Fibroblast of peridontal ligament (primary cell): ENCODE data around the gene NIPA2.

Experiments
- DNase-seq: peaks from one replicate; pipeline ENCODE4 v3.0.0-alpha.2; 2010; ENCODE audit errors: extremely low read depth

Gene NIPA2

DNA sequence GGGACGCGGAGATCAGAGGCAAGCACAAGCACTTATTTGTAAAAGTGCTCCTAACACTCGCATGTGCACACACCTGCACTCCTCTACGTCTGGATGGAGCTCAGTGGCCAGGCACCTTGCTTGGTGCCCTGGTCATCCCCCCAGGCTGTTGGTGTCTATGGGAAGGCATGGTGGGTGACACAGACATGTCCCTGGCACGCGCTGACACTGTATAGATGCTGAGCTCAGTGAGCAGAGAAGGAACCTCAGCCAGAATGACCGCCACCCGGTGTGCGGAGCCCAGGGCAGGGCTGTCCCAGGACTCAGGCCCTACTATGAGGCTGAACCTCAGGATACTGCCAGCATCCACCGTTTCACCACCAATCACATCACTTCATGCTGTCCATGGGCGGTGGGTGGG, 64.5 kb downstream of the NIPA2 start:
- no peak for DNase-seq

DNA sequence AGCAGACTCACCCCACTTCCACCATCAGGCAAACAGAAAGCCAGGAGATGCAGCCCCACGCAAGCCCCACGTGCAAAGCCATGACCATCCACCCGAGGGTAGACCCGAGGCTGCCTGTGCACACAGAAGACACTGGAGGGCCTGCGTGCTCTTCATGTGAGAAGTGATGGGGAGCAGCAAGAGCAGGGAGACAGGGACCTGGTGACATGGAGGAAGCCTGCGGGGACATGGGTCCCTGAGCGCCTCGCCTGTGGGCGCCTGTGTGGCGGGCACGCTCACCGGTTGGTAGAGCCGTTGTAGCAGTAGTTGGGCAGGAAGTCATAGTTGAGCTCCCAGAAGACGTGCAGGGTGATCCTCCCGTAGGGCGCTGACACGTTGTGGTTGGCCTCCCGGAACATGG, 65.0 kb downstream of the NIPA2 start:
- no peak for DNase-seq

DNA sequence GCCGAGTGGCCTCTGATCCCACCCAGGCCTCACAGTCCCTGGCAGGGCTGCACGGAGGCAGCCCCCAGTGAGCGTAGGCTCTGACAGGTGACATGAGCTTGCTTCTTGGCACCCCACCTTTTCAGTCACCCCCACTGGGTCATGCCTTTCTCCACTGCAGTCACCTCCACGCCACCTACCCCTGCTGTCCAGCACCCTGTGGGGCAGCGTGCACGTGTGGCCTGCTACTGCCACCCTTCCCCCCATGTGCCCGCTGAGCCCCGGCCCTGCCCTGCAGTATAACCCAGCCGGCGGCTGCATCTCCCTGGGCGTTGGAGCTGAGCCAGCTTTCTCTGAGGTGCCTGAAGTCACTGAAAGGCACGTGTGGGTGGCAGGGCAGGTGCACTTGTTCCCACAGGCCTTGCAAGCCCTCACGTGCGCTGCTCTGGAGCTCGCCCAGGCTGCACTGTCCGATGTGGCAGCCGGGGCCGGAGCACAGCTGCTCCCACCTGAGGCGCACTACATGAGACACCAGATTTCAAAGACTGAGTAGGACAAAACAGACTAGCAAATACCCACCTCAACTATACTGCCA, 65.6 kb downstream of the NIPA2 start:
- DNase-seq, result no peak

DNA sequence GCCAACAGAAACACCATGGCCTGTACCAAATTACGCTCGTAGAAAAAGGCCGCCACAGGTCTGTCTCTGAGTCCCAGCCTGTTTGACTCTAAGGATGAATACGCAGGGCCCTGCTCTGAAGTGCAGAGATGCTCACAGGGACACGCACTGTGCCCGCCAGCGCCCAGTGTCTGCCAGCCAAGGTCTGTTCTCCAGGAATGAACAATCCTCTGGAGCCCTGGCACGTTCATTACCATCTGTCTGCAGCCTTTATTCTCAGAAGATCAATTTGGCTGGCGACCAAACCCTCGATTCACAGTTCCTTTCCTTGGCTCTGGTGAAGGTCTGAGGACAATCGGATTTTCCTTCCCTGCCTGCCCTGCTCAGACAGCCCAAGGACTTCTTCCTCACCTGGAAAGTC, 66.3 kb downstream of the NIPA2 start:
- no peak for DNase-seq

DNA sequence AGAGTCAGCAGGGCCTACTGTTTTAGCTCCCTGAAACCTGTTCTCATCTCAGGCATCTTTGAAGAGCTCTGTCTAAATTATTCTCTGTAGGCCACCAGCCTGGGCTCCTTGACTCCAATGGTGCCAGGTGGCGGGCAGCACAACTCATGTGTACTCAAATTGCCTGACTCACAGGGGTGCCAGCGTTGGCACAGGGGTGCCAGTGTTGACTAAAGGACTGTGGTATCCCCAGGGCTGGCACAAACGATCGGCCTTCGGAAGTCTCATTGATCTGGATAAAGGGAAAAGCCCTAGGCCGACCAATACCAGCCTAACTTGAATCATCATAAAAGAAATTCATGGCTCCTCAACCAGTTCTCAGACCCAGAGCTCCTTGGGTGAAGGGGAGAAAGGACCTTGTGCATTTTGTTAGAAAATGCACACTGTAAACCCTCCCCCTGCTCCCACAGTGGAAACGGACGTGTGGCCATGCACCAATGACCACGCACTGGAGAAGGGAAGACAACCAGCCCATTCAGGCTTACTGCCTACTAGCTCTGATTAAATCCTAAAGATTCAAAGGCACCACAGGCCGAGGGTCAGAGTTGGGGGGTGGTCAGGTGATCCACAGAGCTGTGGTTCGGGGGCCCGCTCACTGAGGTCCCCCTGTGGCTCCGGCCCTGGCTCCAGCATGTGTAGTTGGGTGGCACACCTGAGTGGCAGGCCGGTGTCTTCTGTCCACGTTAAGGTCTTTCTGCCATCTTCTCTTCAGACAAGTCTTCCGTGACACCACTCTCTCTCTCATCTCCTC, 68.9 kb downstream of the NIPA2 start:
- no peak for DNase-seq

DNA sequence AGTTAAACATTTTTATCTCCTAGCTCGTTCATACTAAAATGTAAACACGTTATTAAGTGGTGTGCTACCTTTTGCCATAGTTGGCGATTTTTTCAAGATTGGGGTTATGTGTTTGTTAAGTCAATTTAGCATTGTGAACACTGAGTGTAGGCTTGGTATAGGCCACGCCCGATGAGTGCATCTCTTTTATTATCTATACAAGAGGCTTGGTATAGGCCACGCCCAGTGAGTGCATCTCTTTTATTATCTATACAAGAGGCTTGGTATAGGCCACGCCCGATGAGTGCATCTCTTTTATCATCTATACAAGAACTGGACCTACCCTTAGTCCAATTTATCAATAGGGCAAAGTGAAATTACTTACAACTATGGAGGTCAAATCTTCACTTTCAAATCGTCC, 70.4 kb downstream of the NIPA2 start:
- no peak for DNase-seq

DNA sequence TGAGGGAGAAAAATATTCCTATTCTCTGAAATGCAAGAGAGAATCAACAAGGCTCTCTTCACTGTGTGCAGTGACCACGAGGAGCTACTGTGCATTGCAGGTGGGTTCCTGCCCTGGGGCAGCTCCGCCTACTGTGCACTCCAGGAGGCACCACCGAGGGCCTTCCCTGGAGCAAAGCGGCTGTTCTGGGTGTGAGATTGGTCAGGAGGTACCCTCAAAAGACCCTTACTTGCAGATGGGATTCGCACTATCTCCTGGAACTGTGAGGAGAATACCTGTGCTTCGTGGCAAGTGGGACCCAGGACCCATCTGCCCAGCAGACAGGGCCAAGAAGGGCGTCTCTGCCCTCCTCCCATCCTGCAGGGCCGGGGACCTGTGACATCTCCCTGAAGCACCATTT, 72.8 kb downstream of the NIPA2 start:
- DNase-seq, result no peak

DNA sequence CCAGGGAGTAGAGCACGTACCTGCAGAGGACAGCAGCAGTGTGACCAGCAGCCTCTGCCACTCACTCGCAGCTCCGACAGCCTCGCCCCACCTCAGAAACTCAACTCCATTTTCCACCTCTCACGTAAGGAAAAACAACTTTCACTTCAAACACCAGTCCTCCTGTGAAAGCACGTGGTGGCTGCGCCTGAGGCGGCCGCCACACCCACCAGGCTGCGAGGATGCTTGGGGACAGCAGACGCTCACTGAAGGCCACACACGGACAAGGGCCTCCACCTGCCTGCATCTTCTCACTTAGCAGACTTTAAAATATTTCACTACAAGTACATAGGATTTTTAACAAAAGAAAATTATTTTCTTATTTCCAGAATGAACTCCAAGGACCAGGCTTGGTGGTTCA, 73.8 kb downstream of the NIPA2 start:
- no peak for DNase-seq

DNA sequence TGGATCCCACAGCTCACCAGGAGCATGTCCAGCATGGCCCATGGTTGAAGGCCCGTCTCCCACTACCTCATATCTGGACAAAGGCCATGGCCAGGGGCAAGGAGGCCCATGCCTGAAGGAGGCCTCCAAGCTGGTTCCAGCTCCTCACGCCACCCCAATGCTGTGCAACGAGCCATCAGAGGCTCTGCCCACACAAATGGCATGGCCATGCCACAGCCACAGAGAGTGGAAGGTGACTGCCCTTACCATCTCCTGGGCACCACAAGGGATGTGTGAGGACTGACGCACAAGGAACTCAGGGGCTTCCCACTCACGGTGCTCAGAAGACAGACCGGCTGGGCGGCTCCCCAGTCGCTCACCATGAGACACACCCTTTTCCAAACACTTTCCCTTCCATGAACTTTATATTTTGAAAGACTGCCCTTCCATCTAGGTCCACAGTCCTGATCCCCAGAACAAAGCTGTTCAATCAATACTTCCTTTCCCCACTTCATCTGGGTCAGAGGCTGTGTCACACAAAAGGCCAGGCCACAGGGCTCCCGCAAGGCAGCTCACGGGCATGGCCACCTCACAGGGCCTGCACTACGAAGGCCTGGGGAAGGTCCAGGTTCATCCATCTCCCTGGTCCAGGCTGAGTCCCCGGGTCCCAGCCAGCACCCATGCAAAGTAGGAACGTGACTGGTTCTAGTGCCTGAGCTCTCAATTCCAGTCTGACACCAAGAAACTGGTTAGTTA, 75.3 kb downstream of the NIPA2 start:
- no peak for DNase-seq

DNA sequence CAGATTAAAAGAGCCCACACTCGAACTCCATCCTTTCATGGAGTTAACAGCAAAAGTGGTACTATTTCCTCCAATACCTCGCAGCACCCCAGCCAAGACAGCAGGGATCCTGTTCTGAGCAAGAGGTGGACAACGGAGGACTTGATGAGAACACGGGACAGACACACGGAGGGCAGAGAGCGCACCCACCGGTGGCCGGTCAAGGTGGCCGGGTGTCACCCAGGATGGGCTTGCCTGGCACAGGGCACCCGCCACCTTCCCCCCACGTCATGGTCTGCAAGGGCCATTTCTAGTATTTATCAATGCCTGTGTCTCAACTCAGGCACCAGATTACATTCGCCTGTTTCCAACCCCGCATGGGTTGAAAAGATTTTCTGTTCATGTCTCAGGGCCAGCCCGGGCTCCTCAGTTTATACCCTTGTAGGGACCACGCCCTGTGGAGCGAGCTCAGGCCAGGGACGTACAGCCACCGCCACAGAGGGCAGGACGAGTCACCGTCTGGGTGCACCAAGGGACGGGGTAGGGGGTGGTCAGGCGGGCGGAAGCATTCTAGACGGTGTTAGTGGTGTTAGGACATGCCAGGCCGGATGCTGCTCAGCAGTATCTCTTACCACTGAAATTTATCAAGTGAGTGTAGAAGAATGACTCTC, 77.5 kb downstream of the NIPA2 start:
- DNase-seq, result no peak

DNA sequence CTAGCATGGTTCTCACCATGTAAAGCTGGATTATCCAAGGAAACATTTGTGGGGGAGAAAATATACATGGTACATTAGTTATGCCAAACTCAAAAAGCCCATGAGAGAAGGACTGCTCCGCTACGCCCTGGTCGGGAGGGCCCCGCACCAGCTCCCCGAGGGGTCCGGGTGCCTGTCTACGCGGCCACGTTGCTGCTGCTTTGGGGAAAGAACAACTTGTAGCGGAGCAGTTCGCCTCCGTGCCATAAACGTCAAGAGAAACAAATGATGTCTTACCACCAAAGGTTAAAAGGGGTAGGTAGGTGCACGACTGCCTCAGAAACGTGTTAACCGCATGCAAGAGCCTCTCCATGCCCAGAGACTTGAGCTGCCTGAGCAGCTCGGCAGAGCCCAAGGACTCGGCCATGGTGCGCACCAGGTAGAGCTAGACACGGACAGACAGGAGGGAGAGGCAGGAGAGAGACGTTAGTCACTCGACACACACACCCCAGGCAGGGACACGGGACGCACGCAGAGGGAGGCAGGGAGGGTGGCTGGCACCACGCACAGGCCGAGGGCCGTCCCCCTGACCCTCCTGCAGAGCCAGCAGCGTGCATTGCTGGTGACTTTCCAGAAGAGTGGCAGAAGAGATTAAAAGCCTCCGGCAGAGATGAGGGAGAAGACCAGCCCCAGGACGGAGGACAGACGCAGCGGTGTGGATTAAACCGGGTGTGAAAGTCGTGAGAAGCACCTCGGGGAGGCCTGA, 78.3 kb downstream of the NIPA2 start:
- no peak for DNase-seq

DNA sequence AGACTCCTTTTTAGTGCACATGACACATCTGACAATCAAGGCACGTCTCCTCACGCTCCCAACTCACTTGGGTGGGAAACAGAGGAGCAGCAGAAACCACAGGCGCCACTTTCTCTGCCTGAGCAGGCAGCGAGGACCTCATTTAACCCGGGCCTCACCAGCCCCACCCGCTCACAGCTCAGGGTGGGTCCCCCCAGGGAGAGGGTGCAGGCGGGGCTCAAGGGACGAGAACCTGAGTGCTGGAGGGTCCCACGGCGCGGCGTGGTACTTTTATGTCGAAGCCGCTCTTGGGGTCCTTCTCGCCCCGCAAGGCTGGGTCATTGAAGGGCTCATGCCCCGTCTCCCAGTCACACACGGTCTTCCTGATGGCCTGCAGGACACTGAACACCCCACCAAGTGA, 79.1 kb downstream of the NIPA2 start:
- DNase-seq, result no peak
